Measurements from ENCODE around the gene KCNC3.

Gene KCNC3

GRCh38 chr19:50311723-50312635 lies 17.2 kb downstream of the KCNC3 start:
- Histone ChIP-seq H3K4me3 (replicated peaks; ENCODE audit: low read depth, low read length) (no peak overlapping the region), H3K36me3 (ENCODE audit: control insufficient read depth, insufficient read depth, low read length) (no peaks in the 10 kb centered on the region), H3K27me3 (replicated peaks; ENCODE audit: control insufficient read depth, insufficient read depth, low read length) (peaks cover 5% of the 10 kb centered on the region)
- DNase-seq (ENCODE audit: extremely low read depth, insufficient read length) = no peak
- no peak for TF ChIP-seq CTCF (IDR thresholded peaks at IDR 0.05; ENCODE audit: insufficient read depth, low read length, poor library complexity, severe bottlenecking)

GRCh38 chr19:50310759-50311465 lies 18.3 kb downstream of the KCNC3 start:
- TF ChIP-seq CTCF (IDR thresholded peaks at IDR 0.05; ENCODE audit: insufficient read depth, low read length, poor library complexity, severe bottlenecking) = no peak
- H3K36me3 ChIP-seq (ENCODE audit: control insufficient read depth, insufficient read depth, low read length) = no peaks in the 10 kb centered on the region
- no peak for DNase-seq (ENCODE audit: extremely low read depth, insufficient read length)
- peaks cover 5% of the 10 kb centered on the region for H3K27me3 ChIP-seq (replicated peaks; ENCODE audit: control insufficient read depth, insufficient read depth, low read length)
- no peak overlapping the region for H3K4me3 ChIP-seq (replicated peaks; ENCODE audit: low read depth, low read length)

GRCh38 chr19:50309396-50310125 lies 19.6 kb downstream of the KCNC3 start:
- Histone ChIP-seq H3K4me3 (replicated peaks; ENCODE audit: low read depth, low read length) (no peak overlapping the region), H3K27me3 (replicated peaks; ENCODE audit: control insufficient read depth, insufficient read depth, low read length) (peaks cover 2% of the 10 kb centered on the region; the same call in 1 of the 2 replicates), H3K36me3 (ENCODE audit: control insufficient read depth, insufficient read depth, low read length) (no peaks in the 10 kb centered on the region)
- TF ChIP-seq CTCF (IDR thresholded peaks at IDR 0.05; ENCODE audit: insufficient read depth, low read length, poor library complexity, severe bottlenecking) = no peak
- no peak for DNase-seq (ENCODE audit: extremely low read depth, insufficient read length)

- Histone ChIP-seq H3K27me3 (replicated peaks; ENCODE audit: control insufficient read depth, insufficient read depth, low read length) (peaks cover 2% of the 10 kb centered on the region; the same call in 1 of the 2 replicates), H3K4me3 (replicated peaks; ENCODE audit: low read depth, low read length) (no peak overlapping the region), H3K36me3 (ENCODE audit: control insufficient read depth, insufficient read depth, low read length) (no peaks in the 10 kb centered on the region)
- TF ChIP-seq CTCF (IDR thresholded peaks at IDR 0.05; ENCODE audit: insufficient read depth, low read length, poor library complexity, severe bottlenecking) = no peak
- no peak for DNase-seq (ENCODE audit: extremely low read depth, insufficient read length)
These were observed 20.2 kb downstream of the KCNC3 start for GRCh38 chr19:50308991-50309390.

- TF ChIP-seq CTCF (IDR thresholded peaks at IDR 0.05; ENCODE audit: insufficient read depth, low read length, poor library complexity, severe bottlenecking) = no peak
- DNase-seq (ENCODE audit: extremely low read depth, insufficient read length) = no peak
- H3K27me3 ChIP-seq (replicated peaks; ENCODE audit: control insufficient read depth, insufficient read depth, low read length) = no peaks in the 10 kb centered on the region
- H3K4me3 ChIP-seq (replicated peaks; ENCODE audit: low read depth, low read length) = no peak overlapping the region
- H3K36me3 ChIP-seq (ENCODE audit: control insufficient read depth, insufficient read depth, low read length) = no peaks in the 10 kb centered on the region
These were observed 25.6 kb downstream of the KCNC3 start for GRCh38 chr19:50303558-50303957.
